ENCODE results near the gene EXTL2.

The EXTL2 gene

DNA sequence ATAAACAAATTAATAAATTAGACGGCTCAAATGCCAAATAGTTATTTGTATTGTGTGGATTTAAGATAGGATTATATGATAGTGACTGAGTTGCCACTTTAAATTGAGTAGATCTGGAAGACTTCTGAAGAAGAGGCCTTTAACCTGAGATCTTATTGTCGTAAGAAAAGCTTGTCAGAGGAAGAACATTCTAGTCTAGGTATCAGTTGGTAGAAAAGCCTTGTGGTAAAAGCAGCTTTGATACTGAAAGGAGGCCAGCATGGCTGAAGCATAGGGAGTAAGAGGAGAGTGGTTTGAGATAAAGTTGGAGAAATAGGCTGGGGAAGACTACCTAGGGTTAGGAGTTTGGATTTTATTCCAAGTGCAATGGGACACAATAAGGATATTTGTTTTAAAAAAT, 30.3 kb upstream of the EXTL2 start:
- H3K4me3 ChIP-seq (ENCODE audit: control insufficient read depth, low read depth, low read length) = no peak overlapping the region
- DNase-seq (ENCODE audit: low read depth) = no peak
- TF ChIP-seq, protein P1, sequence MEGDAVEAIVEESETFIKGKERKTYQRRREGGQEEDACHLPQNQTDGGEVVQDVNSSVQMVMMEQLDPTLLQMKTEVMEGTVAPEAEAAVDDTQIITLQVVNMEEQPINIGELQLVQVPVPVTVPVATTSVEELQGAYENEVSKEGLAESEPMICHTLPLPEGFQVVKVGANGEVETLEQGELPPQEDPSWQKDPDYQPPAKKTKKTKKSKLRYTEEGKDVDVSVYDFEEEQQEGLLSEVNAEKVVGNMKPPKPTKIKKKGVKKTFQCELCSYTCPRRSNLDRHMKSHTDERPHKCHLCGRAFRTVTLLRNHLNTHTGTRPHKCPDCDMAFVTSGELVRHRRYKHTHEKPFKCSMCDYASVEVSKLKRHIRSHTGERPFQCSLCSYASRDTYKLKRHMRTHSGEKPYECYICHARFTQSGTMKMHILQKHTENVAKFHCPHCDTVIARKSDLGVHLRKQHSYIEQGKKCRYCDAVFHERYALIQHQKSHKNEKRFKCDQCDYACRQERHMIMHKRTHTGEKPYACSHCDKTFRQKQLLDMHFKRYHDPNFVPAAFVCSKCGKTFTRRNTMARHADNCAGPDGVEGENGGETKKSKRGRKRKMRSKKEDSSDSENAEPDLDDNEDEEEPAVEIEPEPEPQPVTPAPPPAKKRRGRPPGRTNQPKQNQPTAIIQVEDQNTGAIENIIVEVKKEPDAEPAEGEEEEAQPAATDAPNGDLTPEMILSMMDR (IDR thresholded peaks at IDR 0.05; ENCODE audit: control insufficient read depth, insufficient read depth, low read depth, low read length, missing control alignments) = no peak

DNA sequence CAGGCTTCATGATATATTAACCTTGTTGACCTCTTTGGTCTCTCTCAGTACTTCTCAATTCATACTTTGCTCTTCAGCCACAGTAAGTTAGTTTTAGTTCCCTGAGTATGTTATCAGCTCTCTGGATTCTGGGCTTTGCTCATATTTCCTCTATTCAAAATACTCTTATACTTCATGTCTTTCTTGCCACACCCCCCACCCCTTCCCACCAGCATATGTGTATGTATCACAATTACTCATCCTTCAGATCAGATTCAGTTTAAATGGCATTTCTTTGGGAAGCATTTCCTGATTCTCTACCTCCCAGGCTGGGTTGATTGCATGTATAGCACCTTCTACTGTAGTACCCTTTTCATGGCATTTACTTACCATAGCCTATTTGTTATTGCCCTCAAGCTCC, 29.6 kb upstream of the EXTL2 start:
- TF ChIP-seq, protein P1 (IDR thresholded peaks at IDR 0.05; ENCODE audit: control insufficient read depth, insufficient read depth, low read depth, low read length, missing control alignments) = no peak
- DNase-seq (ENCODE audit: low read depth) = no peak
- no peak overlapping the region for H3K4me3 ChIP-seq (ENCODE audit: control insufficient read depth, low read depth, low read length)

DNA sequence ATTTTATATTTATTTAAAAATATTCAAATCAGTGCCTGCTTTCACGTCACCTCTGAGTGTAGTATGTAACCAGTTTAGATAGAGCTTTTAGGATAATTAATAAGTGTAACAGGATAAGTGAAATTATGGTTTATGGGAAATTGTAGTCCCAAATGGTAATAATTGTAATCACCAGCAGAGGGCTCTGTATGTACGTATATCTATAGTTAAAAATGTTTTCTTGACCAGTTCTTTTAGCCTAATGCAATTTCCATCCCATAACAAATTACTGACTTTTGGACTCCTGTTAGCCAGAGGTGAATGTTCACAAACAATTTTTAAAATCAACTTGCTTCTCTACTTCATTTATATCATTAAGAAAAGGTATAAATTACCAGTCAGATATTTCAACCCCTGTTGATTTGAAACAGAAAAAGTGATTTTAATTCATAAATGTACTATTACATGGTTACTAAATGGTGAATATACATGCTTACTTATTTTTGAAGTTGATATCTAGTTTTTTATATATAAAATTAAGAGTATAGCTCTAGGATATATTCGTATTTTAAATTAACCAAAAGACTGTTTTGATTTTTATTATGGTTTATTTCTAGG, 26.6 kb upstream of the EXTL2 start:
- H3K4me3 ChIP-seq (ENCODE audit: control insufficient read depth, low read depth, low read length) = no peak overlapping the region
- TF ChIP-seq, protein P1 (IDR thresholded peaks at IDR 0.05; ENCODE audit: control insufficient read depth, insufficient read depth, low read depth, low read length, missing control alignments) = peak; percentile 42
- DNase-seq (ENCODE audit: low read depth) = peak; percentile 28

DNA sequence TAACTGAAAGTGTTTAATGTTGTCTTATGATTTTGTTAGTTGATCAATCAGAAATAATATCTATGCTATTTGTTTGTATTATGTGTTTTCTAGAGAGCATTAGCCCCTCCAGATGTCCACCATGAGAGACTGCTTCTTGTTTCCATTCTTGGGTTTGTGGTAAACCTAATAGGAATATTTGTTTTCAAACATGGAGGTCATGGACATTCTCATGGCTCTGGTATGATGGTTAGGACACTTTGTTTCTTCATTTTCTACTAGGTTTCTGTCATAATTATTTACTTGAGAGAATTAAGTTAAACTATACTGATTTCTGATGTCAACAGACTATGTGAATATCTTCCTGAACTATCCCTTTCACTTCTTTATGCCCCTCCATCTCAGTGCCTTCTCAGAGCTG, 17.4 kb upstream of the EXTL2 start:
- no peak for DNase-seq (ENCODE audit: low read depth)

DNA sequence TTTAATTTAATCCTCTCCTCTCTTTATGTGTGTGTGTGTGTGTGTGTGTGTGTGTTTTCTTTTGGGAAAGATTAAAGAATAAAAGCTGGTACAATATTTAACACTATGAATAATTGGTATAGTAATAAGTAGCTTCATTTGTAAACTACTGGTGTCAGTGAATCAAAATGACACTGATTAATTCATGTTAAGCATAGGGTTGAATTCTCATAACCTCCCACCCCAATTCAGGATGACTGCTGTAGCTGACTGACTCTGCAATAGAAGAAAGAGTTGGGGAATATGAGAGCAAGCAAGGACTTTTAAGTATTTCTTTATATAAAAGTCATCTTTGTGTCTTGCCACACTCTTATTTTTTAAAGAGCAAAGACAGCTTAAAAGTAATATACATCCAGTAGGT, 14.4 kb upstream of the EXTL2 start:
- no peak overlapping the region for H3K4me3 ChIP-seq (ENCODE audit: control insufficient read depth, low read depth, low read length)
- no peak for DNase-seq (ENCODE audit: low read depth)
- TF ChIP-seq, protein P1 (IDR thresholded peaks at IDR 0.05; ENCODE audit: control insufficient read depth, insufficient read depth, low read depth, low read length, missing control alignments) = no peak

More for the DNA sequence above, 17.4 kb upstream of the EXTL2 start:
- TF ChIP-seq, protein P1 (IDR thresholded peaks at IDR 0.05; ENCODE audit: control insufficient read depth, insufficient read depth, low read depth, low read length, missing control alignments) = no peak
- no peak overlapping the region for H3K4me3 ChIP-seq (ENCODE audit: control insufficient read depth, low read depth, low read length)

DNA sequence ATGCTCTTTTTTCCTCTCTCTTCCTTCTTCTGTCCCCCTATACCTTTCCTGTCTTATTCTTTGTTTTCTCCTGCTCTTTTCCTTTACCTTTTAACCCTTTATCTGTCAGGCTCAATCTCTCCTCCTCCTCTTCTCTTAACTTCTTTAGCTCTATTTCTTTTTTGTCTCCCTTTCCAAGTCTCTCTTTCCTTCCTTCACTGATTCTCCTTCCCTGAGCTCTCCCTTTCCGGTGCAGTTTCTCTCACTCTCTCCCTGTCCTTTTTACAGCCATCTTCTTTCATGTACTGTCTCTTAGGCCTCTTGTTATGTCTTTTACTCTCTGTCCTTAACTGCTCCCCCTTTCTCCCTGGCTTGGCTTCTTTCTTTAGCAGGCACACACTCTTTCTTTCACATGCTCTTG, 13.2 kb upstream of the EXTL2 start:
- no peak for DNase-seq (ENCODE audit: low read depth)
- TF ChIP-seq, protein P1 (IDR thresholded peaks at IDR 0.05; ENCODE audit: control insufficient read depth, insufficient read depth, low read depth, low read length, missing control alignments) = no peak
- no peak overlapping the region for H3K4me3 ChIP-seq (ENCODE audit: control insufficient read depth, low read depth, low read length)

DNA sequence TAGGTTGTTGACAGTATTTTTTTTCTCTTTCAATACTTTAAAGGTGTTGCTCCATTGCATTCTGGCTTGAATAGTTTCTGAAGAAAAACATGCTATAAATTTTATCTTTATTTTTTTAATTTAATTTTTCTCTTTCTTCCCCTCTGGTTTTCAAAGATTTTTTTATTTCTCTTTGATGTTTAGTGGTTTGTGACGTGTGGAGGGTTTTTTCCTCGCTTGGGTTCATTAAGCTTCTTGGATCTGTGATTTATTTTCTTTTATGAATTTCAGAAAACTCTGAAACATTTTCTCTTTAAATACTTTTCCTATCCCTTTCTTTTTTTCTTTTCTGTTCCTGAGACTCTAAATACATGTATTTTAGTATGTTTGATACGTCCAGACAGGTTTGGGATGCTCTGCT, 10.5 kb upstream of the EXTL2 start:
- DNase-seq (ENCODE audit: low read depth) = no peak
- H3K4me3 ChIP-seq (ENCODE audit: control insufficient read depth, low read depth, low read length) = no peak overlapping the region
- TF ChIP-seq, protein P1 (IDR thresholded peaks at IDR 0.05; ENCODE audit: control insufficient read depth, insufficient read depth, low read depth, low read length, missing control alignments) = no peak
